Naive B cell (primary cell): ENCODE measurements around the gene DCTN3. TPM values are rescaled to one million over a fixed set of nuclear protein-coding genes. Genes with fewer than 3 reads are reported as not detected.
"Not testable (repeated sequence)": the region's sequence is repeated elsewhere in the genome, so short reads cannot be mapped to it uniquely, and the experiment has no call there.

ENCODE experiments used
- ATAC-seq, 2 donors: fragments of 150-1000 bp; cut with Tn5 transposase; 2 replicates each; pipeline ENCODE4 v1.10.0; 2021; ENCODE audit warnings: low read depth in 2 of 2, mild to moderate bottlenecking in 2 of 2, moderate library complexity in 2 of 2
- DNase-seq: peaks from one replicate; pipeline ENCODE4 v3.0.0; 2022
- H3K27ac Mint-ChIP-seq, 6 donors: one replicate each; pipeline ENCODE4 v1.8.0; 2020 to 2022; ENCODE audit warnings: mild to moderate bottlenecking in 6 of 6, mixed read lengths in 6 of 6, moderate library complexity in 5 of 6, inconsistent platforms in 2 of 6
- H3K27me3 Mint-ChIP-seq, 3 donors: one replicate each; pipeline ENCODE4 v1.8.0; 2021 to 2022; ENCODE audit warnings: mixed read lengths in 3 of 3, mild to moderate bottlenecking in 1 of 3
- H3K36me3 Mint-ChIP-seq, 2 donors: one replicate each; pipeline ENCODE4 v1.8.0; 2020 to 2022; ENCODE audit warnings: mixed read lengths in 2 of 2, inconsistent platforms in 1 of 2, mild to moderate bottlenecking in 1 of 2
- H3K4me1 Mint-ChIP-seq, 3 donors: one replicate each; pipeline ENCODE4 v1.8.0; 2020 to 2022; ENCODE audit warnings: mixed read lengths in 3 of 3, inconsistent platforms in 1 of 3, mild to moderate bottlenecking in 1 of 3, moderate library complexity in 1 of 3
- H3K4me3 Mint-ChIP-seq, 8 donors: one replicate each; pipeline ENCODE4 v1.8.0; 2020 to 2022; ENCODE audit warnings: mild to moderate bottlenecking in 8 of 8, mixed read lengths in 8 of 8, moderate library complexity in 8 of 8, inconsistent platforms in 2 of 8
- H3K9me3 Mint-ChIP-seq, 7 donors: one replicate each; pipeline ENCODE4 v1.8.0; 2020 to 2022; ENCODE audit warnings: mixed read lengths in 7 of 7, mild to moderate bottlenecking in 5 of 7, inconsistent platforms in 2 of 7, moderate library complexity in 1 of 7
- polyA plus RNA-seq, 6 donors: library from polyadenylated mRNA; unstranded; fragments of 300-500 nt; fragmentation: Illumina TruSeq; gene quantifications; one replicate each; pipeline ENCODE4 v1.2.3, GENCODE V29; 2021; ENCODE audit warnings: low read depth in 6 of 6

Gene DCTN3
- polyA plus RNA-seq, 6 donors from 2014 or later, result 83.5 to 118 (median 103) TPM

- no peak for ATAC-seq
- peak overlapping the region in 4 of 6 donors; percentile 8 to 46 (median 32) for H3K27ac Mint-ChIP-seq
- H3K4me1 Mint-ChIP-seq, result peaks cover 14 to 19% (median 15%) of the 10 kb centered on the region in 3 donors
- no peak for DNase-seq
- H3K4me3 Mint-ChIP-seq, result peak overlapping the region in 1 of 8 donors; percentile 13
- peaks cover 3 to 13% of the 10 kb centered on the region in 2 donors for H3K36me3 Mint-ChIP-seq
- H3K9me3 Mint-ChIP-seq, result no peaks in the 10 kb centered on the region
- no peaks in the 10 kb centered on the region for H3K27me3 Mint-ChIP-seq
Observed at GRCh38 chr9:34653151-34654072, 33.1 kb upstream of the DCTN3 start.

- ATAC-seq, result no peak
- Mint-ChIP-seq H3K27me3 (no peaks in the 10 kb centered on the region), H3K9me3 (no peaks in the 10 kb centered on the region), H3K4me3 (no peak overlapping the region), H3K36me3 (peaks cover 5 to 13% of the 10 kb centered on the region in 2 donors), H3K27ac (peak overlapping the region in 1 of 6 donors; percentile 8), H3K4me1 (peaks cover 17 to 27% (median 24%) of the 10 kb centered on the region in 3 donors)
- no peak for DNase-seq
Observed at GRCh38 chr9:34652602-34653000, 32.3 kb upstream of the DCTN3 start.

- Mint-ChIP-seq H3K27ac (peak within 1 kb of the TSS in 3 of 6 donors; percentile 47 to 76 (median 61)), H3K4me1 (peaks cover 23 to 33% (median 29%) of the 10 kb centered on the region in 3 donors), H3K9me3 (no peaks in the 10 kb centered on the region), H3K36me3 (peaks cover 5 to 13% of the 10 kb centered on the region in 2 donors), H3K27me3 (no peaks in the 10 kb centered on the region), H3K4me3 (peak within 1 kb of the TSS in 1 of 8 donors; percentile 20)
- no peak for DNase-seq
- no peak for ATAC-seq
Observed at GRCh38 chr9:34651876-34652601, 31.7 kb upstream of the DCTN3 start, which contains the start of gene IL11RA. TSS of gene IL11RA (plus strand) at chr9:34652185. CDS start at chr9:34655218, 3,033 bp downstream.

GRCh38 chr9:34651321-34651720, 31.0 kb upstream of the DCTN3 start:
- DNase-seq (no peak), ATAC-seq (no peak)
- H3K27me3 Mint-ChIP-seq, result no peaks in the 10 kb centered on the region
- no peaks in the 10 kb centered on the region for H3K9me3 Mint-ChIP-seq
- peak overlapping the region in 1 of 8 donors; percentile 20 for H3K4me3 Mint-ChIP-seq
- H3K27ac Mint-ChIP-seq, result peak overlapping the region in 1 of 6 donors; percentile 61
- H3K36me3 Mint-ChIP-seq, result peaks cover 5 to 13% of the 10 kb centered on the region in 2 donors
- peaks cover 25 to 39% (median 30%) of the 10 kb centered on the region in 3 donors for H3K4me1 Mint-ChIP-seq

GRCh38 chr9:34650816-34651215, 30.5 kb upstream of the DCTN3 start:
- DNase-seq, result no peak
- Mint-ChIP-seq H3K4me3 (no peak overlapping the region), H3K27me3 (no peaks in the 10 kb centered on the region), H3K27ac (peak overlapping the region in 1 of 6 donors; percentile 61), H3K9me3 (no peaks in the 10 kb centered on the region), H3K4me1 (peaks cover 27 to 43% (median 30%) of the 10 kb centered on the region in 3 donors), H3K36me3 (peaks cover 5 to 13% of the 10 kb centered on the region in 2 donors)
- ATAC-seq, result no peak

- Mint-ChIP-seq H3K27me3 (no peaks in the 10 kb centered on the region), H3K9me3 (no peaks in the 10 kb centered on the region), H3K4me3 (peak overlapping the region in 4 of 8 donors; percentile 6 to 95 (median 10)), H3K4me1 (peaks cover 27 to 44% (median 30%) of the 10 kb centered on the region in 3 donors), H3K36me3 (peaks cover 5 to 13% of the 10 kb centered on the region in 2 donors), H3K27ac (no peak overlapping the region)
- DNase-seq, result no peak
- ATAC-seq, result no peak
Observed at GRCh38 chr9:34648673-34649072, 28.4 kb upstream of the DCTN3 start.

DNA sequence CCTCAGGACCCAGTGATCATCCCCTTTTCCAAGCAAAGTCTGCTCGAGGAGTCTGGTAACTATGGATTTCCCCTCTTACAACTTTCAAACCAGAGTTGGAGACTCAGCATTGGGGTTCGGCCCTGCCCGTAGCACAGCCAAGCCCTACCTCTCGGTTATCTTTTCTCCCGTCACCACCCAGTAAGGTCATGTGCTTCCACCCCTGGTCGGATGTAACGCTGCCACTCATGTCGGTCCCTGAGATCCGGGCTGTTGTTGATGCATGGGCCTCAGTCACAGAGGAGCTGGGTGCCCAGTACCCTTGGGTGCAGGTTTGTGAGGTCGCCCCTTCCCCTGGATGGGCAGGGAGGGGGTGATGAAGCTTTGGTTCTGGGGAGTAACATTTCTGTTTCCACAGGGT, 27.4 kb upstream of the DCTN3 start:
- Mint-ChIP-seq H3K4me1 (peaks cover 21 to 38% (median 25%) of the 10 kb centered on the region in 3 donors), H3K36me3 (peaks cover 5 to 13% of the 10 kb centered on the region in 2 donors), H3K9me3 (no peaks in the 10 kb centered on the region), H3K27me3 (no peaks in the 10 kb centered on the region), H3K4me3 (peak overlapping the region; percentile 86 to 96 (median 92)), H3K27ac (peak overlapping the region in 3 of 6 donors; percentile 16 to 77 (median 55))
- no peak for DNase-seq
- ATAC-seq, result no peak

- Mint-ChIP-seq H3K36me3 (peaks cover 5 to 13% of the 10 kb centered on the region in 2 donors), H3K4me1 (peaks cover 17 to 35% (median 20%) of the 10 kb centered on the region in 3 donors), H3K4me3 (peak overlapping the region; percentile 86 to 96 (median 92)), H3K9me3 (no peaks in the 10 kb centered on the region), H3K27ac (peak overlapping the region in 4 of 6 donors; percentile 55 to 93 (median 84)), H3K27me3 (no peaks in the 10 kb centered on the region)
- ATAC-seq (peak in 1 of 2 donors; percentile 3), DNase-seq (no peak)
Observed at GRCh38 chr9:34647084-34647403, 26.7 kb upstream of the DCTN3 start.

GRCh38 chr9:34646211-34647083, 26.2 kb upstream of the DCTN3 start, which contains the start of gene GALT:
TSS of gene GALT (plus strand) at chr9:34646675. CDS start at chr9:34646705, 30 bp downstream.
- Mint-ChIP-seq H3K9me3 (no peaks in the 10 kb centered on the region), H3K4me3 (peak within 1 kb of the TSS; percentile 86 to 96 (median 92)), H3K4me1 (peaks cover 17 to 35% (median 20%) of the 10 kb centered on the region in 3 donors), H3K36me3 (peaks cover 5 to 13% of the 10 kb centered on the region in 2 donors), H3K27me3 (no peaks in the 10 kb centered on the region), H3K27ac (peak within 1 kb of the TSS; percentile 44 to 93 (median 78))
- ATAC-seq (peak; percentile 95), DNase-seq (peak; percentile 90)

- H3K36me3 Mint-ChIP-seq, result peaks cover 5 to 13% of the 10 kb centered on the region in 2 donors
- H3K4me1 Mint-ChIP-seq, result peaks cover 17 to 35% (median 20%) of the 10 kb centered on the region in 3 donors
- peak overlapping the region in 3 of 8 donors; percentile 30 to 95 (median 58) for H3K4me3 Mint-ChIP-seq
- ATAC-seq (no peak), DNase-seq (no peak)
- no peaks in the 10 kb centered on the region for H3K27me3 Mint-ChIP-seq
- H3K9me3 Mint-ChIP-seq, result no peaks in the 10 kb centered on the region
- H3K27ac Mint-ChIP-seq, result no peak overlapping the region
Observed at GRCh38 chr9:34644766-34645314, 24.5 kb upstream of the DCTN3 start.

- ATAC-seq (no peak), DNase-seq (no peak)
- Mint-ChIP-seq H3K4me1 (peaks cover 18 to 28% (median 22%) of the 10 kb centered on the region in 3 donors), H3K36me3 (no peaks in the 10 kb centered on the region), H3K9me3 (no peaks in the 10 kb centered on the region), H3K4me3 (no peak overlapping the region), H3K27ac (no peak overlapping the region), H3K27me3 (no peaks in the 10 kb centered on the region)
Observed at GRCh38 chr9:34642679-34643078, 22.4 kb upstream of the DCTN3 start.

DNA sequence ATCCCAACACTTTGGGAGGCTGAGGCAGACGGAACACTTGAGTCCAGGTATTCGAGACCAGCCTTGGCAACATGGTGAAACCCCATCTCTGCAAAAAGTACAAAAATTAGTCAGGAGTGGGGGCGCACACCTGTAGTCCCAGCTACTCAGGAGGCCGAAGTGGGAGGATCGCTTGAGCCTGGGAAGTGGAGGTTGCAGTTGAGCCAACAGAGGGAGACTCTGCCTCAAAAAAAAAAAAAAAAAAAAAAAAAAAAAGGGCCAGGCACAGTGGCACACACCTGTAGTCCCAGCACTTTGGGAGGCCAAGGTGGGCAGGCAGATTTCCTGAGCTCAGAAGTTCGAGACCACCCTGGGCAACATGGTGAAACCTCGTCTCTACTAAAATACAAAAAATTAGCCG, 19.0 kb upstream of the DCTN3 start:
- H3K4me3 Mint-ChIP-seq, result peak overlapping the region in 1 of 8 donors; percentile 79
- not testable (repeated sequence) for DNase-seq, ATAC-seq, H3K27me3 Mint-ChIP-seq, H3K36me3 Mint-ChIP-seq, H3K9me3 Mint-ChIP-seq, H3K27ac Mint-ChIP-seq
- H3K4me1 Mint-ChIP-seq, result peaks cover 24 to 32% (median 29%) of the 10 kb centered on the region in 3 donors
